Measurements from ENCODE around the gene UBXN4. TPM values are rescaled to one million over a fixed set of nuclear protein-coding genes. Genes with fewer than 3 reads are reported as not detected.
"Not testable (repeated sequence)": the region's sequence is repeated elsewhere in the genome, so short reads cannot be mapped to it uniquely, and the experiment has no call there.

Gene UBXN4
- total RNA-seq, 1 donor from 2014 or later = 56.1 TPM

DNA sequence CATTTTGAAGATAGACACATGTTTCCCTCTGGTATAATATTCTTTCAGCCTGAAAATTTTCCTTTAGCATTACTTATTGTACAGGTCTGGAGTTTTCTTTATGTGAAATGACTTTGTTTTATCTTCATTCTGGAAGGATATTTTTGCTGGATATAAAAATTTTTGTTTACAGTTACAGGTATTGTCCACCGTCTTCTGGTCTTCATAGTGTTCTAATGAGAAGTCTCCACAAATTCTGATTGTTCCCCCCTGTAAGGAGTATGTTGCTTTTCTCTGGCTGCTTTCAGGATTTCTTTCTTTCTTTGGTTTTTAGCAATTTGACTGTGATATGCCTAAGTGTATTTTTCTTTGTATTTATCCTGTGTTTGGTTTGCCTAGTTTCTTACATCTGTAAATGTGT, 15.0 kb downstream of the UBXN4 start:
- DNase-seq (no peak), ATAC-seq (no peak)
- intact Hi-C loops (cut with micrococcal nuclease) = no loop called here

DNA sequence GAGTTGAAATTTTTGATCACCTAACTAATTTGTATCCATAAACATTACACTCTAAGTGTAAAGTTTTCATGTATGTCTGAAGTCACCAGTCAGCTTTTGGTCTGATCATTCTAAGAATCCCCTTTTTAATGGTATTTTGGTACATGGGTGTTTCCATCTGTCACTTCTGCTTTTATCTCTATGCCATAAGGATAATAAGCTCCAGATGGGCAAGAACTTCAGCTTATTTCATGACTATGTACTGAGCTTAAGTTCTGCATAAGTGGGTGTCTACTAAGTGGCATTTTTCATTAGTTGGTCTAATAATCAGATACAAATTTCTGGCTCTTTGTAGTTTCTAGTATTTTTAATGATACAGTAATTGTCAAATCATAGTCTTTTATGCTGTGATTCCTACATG, 20.4 kb downstream of the UBXN4 start:
- intact Hi-C loops (cut with micrococcal nuclease) = no loop called here
- ATAC-seq (no peak), DNase-seq (no peak)

DNA sequence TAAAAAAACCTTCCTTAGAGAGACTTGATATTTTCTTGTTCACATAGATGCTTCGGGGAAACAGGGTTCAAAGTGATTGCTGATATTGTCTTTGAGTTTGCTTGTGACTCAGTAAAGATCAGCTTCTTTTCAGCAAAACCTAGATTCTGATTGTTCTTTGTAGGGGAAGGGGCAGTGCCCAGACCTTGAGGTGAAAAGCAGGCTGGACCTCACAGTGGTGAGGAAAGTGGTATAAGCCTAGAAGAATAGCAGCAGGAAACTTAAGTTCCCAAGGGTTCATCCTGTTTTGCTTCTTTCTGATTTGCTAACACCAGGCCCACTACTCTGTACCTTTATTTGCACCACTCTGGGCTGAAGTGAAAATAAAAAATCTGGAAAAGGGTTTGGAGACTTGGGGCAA, 20.9 kb downstream of the UBXN4 start:
- intact Hi-C loops (cut with micrococcal nuclease) = no loop called here
- no peak for ATAC-seq
- DNase-seq = no peak

DNA sequence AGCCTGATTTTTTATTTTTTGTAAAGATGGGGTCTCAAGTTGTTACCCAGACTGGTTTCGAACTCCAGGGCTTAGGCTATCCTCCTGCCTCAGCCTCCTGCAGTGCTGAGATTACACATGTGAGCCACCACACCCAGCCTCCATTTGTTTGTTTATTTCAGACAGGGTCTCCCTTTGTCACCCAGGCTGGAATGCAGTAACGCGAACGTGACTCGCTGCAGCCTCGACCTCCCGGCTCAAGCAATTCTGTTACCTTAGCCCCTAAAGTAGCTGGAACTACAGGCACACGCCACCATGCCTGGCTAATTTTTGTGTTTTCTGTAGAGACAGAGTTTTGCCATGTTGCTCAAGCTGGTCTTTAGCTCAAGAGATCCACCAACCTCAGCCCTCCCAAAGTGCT, 27.2 kb downstream of the UBXN4 start:
- no peak for ATAC-seq

DNA sequence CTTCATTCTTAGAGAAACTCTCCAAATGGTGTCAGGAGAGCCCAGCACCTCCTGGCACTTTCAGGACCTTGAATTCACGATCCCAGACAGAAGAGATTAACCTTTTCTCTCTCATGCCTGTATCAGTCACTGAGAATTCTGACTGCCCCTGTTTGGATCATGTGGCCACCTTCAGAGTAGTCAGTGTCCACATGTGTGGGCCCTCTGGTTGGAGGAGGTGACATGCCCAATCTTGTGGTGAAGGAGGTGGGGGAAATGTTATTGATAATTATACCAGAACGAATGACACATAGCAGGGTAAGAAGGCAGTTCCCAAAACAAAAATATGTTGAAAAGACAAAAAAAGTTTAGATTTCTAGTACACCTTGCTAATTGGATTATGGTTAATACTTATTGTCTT, 31.7 kb downstream of the UBXN4 start:
- no peak for DNase-seq
- ATAC-seq = no peak
- intact Hi-C loops (cut with micrococcal nuclease) = no loop called here

More for the DNA sequence above, 27.2 kb downstream of the UBXN4 start:
- DNase-seq = no peak
- intact Hi-C loops (cut with micrococcal nuclease) = no loop called here

DNA sequence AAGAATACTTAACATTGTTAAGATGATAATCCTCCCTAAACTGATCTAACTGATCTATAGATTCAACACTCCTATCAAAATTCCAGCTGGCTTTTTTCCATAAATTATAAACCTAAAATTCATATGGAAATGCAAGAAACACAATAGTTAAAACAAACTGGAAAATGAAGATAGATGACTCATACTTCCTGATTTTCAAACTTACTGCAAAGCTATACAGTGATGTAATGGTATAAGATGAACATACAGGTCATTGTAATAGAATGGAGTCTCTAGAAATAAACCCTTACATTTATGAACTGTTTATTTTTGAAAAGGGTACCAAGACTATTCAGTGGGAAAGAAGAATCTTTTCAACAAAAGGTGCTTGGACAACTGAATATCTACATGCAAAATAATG, 32.3 kb downstream of the UBXN4 start:
- no peak for DNase-seq
- intact Hi-C loops (cut with micrococcal nuclease) = no loop called here
- ATAC-seq = no peak

DNA sequence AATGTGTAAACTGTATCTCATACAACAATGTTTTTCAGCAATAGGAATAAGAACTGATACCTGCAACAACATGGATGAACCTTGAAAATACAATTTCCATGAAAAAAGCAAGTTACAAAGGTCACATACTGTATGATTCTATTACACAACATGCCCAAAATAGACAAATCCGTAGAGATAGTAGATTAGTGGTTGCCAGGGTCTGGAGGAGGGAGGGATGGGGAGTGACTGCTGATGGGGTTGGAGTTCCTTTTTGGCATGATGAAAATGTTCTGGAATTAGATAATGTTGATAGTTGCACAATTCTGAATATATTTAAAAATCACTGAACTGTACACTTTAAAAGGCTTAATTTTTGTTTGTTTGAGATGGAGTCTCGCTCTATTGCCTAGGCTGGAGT, 33.8 kb downstream of the UBXN4 start:
- intact Hi-C loops (cut with micrococcal nuclease) = no loop called here
- ATAC-seq = peak; percentile 82
- no peak for DNase-seq

DNA sequence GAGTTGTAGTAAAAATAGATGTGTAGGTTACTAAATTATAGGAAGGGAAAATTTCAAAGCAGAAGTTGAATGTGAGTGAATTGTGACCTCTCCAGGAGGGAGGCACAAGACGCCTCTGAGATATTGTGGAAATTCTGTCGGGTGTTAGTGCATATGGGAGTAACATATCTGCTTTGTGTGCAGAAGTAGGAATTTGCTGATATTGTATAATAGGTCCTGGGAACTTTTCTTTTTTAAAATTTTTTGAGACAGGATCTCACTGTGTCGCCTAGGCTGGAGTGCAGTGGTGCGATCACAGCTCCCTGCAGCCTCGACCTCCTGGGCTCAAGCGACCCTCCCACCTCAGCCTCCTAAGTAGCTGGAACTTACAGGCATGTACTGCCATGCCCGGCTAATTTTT, 34.7 kb downstream of the UBXN4 start:
- intact Hi-C loops (cut with micrococcal nuclease) = no loop called here
- DNase-seq = no peak
- no peak for ATAC-seq

DNA sequence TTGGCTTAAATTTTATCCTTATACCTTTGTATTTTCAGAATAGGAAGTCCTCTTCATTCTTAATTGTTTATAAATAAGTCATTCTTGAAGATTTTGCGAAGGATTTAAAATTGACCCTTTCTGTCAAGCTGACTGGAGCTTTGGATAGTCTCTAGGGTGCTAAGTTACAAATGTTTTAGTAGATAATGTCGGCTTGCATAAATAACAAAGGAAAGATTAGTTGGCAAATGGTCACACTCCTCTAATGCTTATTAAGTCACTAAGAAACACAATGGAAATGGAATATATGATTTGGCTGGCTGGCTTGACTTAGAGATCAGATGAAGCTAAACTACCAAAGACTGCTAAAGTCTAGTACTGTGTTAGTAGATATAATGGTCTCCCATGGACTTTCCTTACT, 40.6 kb downstream of the UBXN4 start:
- ATAC-seq (no peak), DNase-seq (no peak)
- intact Hi-C loops (cut with micrococcal nuclease) = no loop called here

DNA sequence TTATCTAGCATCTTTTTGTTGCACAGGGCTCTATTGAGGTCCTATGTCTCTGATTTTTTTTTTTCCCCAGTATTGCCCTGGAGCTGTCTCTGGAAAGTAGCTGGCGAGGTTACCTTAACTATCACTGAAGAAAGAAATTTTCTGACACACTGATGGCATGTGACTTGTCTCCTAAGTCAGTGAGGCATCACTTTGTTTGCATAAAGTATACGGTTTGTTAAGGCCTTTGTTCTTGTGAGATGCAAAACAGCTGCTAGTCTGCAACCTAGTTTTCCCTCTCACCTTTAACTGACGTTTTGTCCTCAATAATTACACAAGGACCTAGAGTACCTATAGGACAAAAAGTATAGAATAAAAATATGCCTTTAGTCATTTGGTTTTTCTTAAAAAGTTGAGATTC, 41.8 kb downstream of the UBXN4 start:
- ATAC-seq (no peak), DNase-seq (no peak)
- intact Hi-C loops (cut with micrococcal nuclease) = no loop called here

DNA sequence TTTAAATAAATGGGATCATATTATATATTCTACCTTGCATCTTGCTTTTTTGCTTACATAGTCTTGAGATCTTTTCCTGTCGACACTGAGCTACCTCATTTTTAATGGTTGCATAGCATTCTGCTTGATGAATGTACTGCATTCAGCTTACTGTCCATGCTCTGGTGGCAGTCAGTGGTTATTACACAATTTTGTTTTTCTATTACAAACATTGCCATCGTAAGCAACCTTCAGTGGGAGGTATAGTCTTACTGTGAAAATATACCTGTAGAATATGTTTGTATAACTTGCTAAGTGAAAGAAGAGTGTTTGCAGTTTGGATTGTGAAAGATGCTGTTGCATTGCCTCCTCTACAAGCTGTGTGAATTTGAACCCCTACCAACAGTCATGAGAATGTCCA, 43.4 kb downstream of the UBXN4 start:
- intact Hi-C loops (cut with micrococcal nuclease) = no loop called here
- no peak for ATAC-seq

DNA sequence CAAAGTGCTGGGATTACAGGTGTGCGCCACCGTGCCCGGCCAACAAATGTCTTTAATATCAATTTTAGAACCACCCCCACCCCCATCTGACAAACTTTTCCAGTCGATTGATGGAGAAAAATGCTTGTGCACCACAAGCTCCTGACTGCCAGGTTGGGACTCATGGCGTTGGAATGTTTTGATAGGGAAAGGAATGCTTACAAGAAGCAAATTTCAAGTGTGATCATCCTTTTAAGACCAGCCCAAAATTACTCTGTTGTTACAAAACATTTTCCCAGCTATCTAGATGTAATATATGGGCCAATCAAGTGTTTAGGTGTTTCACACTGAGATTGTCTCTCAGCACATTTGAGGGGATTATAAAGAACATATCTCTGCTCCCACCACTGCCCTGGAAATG, 45.2 kb downstream of the UBXN4 start:
- intact Hi-C loops (cut with micrococcal nuclease) = no loop called here
- no peak for DNase-seq

More for the DNA sequence above, 43.4 kb downstream of the UBXN4 start:
- DNase-seq = no peak

DNA sequence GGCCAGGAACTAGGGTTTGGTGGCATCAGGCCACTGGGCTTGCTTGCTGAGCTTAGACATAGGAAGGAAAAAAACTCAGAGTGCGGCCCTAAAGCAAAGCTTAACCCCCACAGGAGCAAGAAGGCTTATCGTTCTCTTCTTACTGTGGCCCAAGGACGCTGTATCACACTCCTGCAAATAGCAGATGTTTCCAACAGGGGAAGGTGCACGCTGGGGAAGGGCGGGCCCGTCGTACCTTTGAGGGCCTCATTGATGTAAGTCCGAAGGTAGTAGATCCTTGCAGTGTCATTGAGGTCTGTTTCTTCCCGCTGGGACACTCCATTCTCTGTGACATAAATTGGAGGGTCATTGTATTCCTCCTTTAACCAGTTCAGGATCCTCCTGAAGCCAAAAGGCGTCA, 48.8 kb downstream of the UBXN4 start:
- DNase-seq = no peak
- intact Hi-C loops (cut with micrococcal nuclease) = no loop called here
- no peak for ATAC-seq

More for the DNA sequence above, 45.2 kb downstream of the UBXN4 start:
- no peak for ATAC-seq

DNA sequence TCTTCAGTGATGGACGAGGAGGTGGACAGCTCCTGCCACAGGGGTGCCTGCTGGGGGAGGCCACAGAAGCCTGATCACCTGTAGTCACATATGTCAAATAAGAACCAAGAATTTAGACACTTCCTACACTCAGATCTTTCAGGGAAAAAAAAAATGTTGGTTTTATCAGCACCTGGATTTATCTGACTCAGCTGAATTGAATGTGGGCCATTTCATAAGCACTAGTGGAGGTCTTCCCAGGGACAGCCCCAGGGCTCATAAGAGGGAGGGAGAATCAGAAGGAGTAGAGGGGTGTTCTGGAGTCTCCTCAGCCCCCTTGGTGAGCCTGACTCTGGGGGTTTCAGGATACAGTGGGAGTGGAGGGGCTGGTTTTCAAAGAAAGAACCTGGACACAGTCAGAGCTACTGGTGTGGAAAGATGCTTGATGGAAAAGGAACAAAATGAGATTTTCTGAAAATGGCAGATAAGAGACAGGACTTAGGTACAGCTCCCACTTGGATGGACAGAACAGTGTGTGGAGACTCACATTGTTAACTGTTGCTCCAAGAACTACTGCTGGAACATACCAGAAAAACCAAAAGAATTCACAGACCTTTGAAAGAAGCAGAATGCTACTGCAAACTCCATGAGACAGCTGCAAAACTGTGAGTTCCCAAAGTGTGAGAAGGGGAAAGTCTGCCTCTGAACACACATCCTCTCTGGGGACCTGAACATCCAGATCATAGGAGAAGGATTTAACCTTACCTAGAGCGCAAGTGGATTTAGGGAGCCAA, 49.9 kb downstream of the UBXN4 start:
- intact Hi-C loops (cut with micrococcal nuclease) = no loop called here
- no peak for DNase-seq
- no peak for ATAC-seq

DNA sequence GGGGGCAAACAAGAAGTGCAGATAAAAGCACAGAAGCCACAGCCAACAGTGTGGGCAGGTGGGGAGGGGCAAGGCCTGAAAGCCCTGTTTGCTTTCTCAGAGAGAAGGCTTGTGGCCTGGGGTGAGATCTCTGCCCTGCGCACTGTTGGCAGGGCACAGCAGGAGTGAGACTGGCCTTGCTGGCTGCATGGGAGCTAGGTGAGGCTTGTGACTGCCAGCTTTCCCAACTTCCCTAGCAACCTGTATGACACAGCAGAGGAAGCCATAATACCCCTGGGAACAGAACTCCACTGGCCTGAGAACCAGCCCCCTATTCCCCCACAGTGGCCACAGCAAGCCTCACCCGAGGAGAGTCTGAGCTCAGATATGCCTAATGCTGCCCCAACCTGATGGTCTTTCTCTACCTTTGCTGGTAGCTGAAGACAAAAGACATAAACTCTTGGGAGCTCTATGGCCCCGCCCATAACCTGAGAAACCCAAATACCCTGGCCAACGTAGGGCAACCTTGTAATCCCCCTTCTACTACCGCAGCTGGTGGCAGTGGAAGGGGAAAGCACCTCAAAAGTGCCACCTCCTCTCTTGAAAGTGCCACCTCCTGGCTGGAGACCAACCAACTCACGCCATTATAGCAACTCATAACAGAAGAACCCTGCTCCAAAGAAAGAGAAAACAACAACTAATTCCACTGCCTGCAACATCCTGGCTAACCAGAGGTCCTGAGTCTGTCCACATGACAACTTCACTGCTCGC, 50.9 kb downstream of the UBXN4 start:
- intact Hi-C loops (cut with micrococcal nuclease) = no loop called here
- no peak for ATAC-seq

DNA sequence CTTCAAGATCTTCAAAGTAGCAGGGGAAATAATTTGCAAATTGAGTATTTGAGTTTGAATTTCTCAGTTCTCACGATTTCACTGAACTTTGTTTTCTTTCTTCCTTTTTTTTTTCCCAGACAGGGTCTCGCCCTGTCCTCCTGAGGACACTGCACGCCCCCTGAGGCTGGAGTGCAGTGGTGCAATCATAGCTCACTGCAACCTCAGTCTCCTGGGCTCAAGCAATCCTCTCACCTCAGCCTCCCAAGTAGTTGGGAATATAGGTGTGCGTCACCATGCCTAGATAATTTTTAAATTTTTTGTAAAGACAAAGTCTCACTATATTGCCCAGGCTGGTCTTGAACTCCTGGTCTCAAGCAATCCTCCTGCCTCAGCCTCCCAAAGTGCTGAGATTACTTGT, 54.0 kb downstream of the UBXN4 start:
- ATAC-seq; DNase-seq; intact Hi-C loops (cut with micrococcal nuclease): not testable (repeated sequence)

More for the DNA sequence above, 50.9 kb downstream of the UBXN4 start:
- no peak for DNase-seq

DNA sequence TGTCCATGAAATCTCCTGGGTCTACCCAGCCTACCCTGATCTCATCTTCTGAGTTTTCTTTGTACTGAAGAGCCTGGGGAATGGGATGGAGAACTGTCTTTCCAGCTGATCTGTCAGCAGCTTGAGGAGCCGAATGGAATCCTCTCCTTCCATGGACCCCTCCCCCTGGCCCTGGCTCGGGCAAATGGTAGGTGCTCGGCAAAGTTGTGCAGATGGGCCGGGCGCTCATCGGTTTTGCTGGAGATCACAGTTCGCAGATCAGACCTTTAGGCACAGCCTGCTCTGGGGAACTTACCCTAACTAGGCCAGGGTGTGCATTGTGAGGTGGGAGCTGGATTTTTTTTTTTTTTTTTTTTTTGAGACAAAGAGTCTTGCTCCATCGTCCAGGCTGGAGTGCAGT, 55.0 kb downstream of the UBXN4 start:
- intact Hi-C loops (cut with micrococcal nuclease) = no loop called here
- DNase-seq (no peak), ATAC-seq (no peak)

DNA sequence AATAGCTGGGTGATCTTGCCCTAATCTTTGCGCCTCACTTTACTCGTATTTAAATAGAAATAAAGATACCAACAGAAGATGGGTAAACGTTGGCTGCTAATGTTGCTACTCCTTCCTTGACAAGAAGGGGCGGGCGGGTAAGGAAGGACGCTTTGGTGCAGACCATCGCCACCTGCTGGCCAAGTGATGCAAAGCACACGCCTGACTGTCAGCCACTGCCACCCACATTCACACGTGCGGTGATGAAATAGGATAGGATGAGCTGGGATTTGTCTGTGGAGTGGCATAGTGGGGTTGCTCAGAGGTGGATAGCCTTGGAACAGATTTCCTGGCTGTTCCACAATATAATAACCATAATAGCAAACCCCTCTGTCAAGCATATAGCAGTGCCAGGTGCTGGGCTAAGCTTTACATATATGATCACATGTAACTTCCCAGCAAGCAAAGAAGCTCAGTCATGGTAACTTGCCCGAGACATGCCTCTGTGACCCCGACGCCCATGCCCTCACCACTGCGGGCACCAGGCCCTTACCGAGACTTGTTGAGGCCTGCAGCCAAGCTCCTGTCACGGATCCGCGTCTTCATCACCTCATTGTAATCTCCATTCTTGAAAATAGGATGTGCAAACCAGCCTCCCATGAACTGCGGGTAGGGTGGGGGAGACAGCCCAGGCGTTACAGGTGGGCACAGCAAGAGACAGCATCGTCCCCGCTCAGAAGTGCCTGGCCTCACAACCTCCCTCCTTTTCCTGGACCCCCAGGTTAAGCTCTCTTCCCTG, 56.0 kb downstream of the UBXN4 start:
- DNase-seq (peak; percentile 78), ATAC-seq (peak; percentile 95)
- intact Hi-C loops (cut with micrococcal nuclease) = no loop called here

DNA sequence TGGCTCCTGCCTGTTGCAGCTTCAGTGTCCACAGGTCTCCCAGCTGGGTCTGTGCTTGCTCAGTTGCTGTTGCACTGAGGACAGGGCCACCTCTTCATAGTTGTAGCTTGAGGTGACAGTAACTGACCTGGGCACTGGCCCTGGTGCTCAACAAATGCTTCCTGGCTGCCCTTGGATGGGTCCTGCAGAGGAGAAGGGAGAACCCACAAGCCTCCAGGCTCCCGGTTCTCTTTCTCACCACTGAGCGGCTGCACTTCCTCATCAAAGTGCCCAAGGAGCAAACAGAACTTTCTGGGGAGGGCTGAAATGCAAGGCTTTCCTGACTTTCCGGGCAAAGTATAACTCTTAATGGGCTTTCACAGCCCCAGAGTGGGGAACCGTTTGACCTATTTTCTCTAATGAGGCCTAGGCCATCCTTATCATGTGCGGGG, 56.6 kb downstream of the UBXN4 start:
- ATAC-seq (peak; percentile 41), DNase-seq (no peak)
- intact Hi-C loops (cut with micrococcal nuclease) = no loop called here

DNA sequence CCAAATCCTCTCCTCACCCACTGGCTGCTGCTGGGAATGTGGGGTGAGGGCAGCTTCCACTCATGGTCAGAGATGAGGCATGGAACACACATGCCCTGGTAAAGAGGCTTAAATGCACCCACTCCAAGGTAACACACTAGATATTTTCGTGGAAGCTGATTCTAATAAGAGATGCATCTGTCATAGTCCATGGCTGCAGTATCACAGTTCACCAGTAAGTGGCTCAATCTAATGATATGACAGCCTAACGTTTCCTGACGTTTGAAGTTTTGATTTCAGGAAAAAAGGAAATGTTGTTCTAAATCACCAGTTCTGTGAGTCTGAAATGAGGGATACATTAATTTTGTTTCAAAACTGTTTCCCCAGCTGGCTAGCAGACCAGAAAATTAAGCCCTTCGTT, 57.1 kb downstream of the UBXN4 start:
- ATAC-seq (peak; percentile 12), DNase-seq (no peak)
- intact Hi-C loops (cut with micrococcal nuclease) = no loop called here

Measured in left ventricle myocardium superior (tissue), 1 donor.